Upper lobe of left lung (tissue), 6 donors: ENCODE results near the gene TSHZ2. TPM values are rescaled to one million over a fixed set of nuclear protein-coding genes. Genes with fewer than 3 reads are reported as not detected.

ENCODE experiments used
- ATAC-seq, 2 donors: fragments of 200-7000 bp; cut with Tn5 transposase; one replicate each; pipeline ENCODE4 v1.9.1; 2022; ENCODE audit warnings: mild to moderate bottlenecking in 2 of 2, moderate library complexity in 2 of 2; ENCODE audit not compliant: low FRiP score in 2 of 2
- DNase-seq, 2 donors: peaks; one replicate each; pipeline ENCODE4 v3.0.0-alpha.2; 2019 to 2020
- H3K27ac ChIP-seq, 4 donors: fragments of 200-600 bp; sonication (generic); one replicate each; pipeline ENCODE4 v1.5.1; 2016 to 2019
- H3K27me3 ChIP-seq, 4 donors: fragments of 200-600 bp; sonication (generic); one replicate each; pipeline ENCODE4 v1.5.1; 2017 to 2019
- H3K36me3 ChIP-seq, 4 donors: fragments of 200-600 bp; sonication (generic); one replicate each; pipeline ENCODE4 v1.5.1; 2016 to 2019
- H3K4me1 ChIP-seq, 4 donors: fragments of 200-600 bp; sonication (generic); one replicate each; pipeline ENCODE4 v1.5.1; 2018 to 2019
- H3K4me3 ChIP-seq, 4 donors: fragments of 200-600 bp; sonication (generic); one replicate each; pipeline ENCODE4 v1.5.1; 2017 to 2019; ENCODE audit warnings: mild to moderate bottlenecking in 2 of 4, moderate library complexity in 1 of 4
- H3K9me3 ChIP-seq, 4 donors: fragments of 200-600 bp; sonication (generic); one replicate each; pipeline ENCODE4 v1.5.1; 2018 to 2019
- EP300 ChIP-seq, 4 donors: sonication (generic); formaldehyde crosslinking; IDR thresholded peaks; one replicate each; pipeline ENCODE4 v1.5.1; 2017; ENCODE audit warnings: antibody characterized with exemption in 4 of 4, control low read depth in 2 of 4
- POLR2A ChIP-seq, 4 donors: fragments of 450-650 bp; IDR thresholded peaks; one replicate each; pipeline ENCODE4 v1.5.1; 2016 to 2017; ENCODE audit warnings: antibody characterized with exemption in 4 of 4, mild to moderate bottlenecking in 2 of 4
- POLR2AphosphoS5 ChIP-seq, 2 donors: sonication (generic); formaldehyde crosslinking; IDR thresholded peaks; one replicate each; pipeline ENCODE4 v1.5.1; 2017; ENCODE audit warnings: antibody characterized with exemption in 2 of 2
- WGBS, 2 donors: methylation state at CpG; one replicate each; pipeline ENCODE4 v1.1.5; 2017 to 2018; 5-methylcytosine and 5-hydroxymethylcytosine counted together
- total RNA-seq, 6 donors: library from RNA; depleted of rRNA in 4 of 6; stranded (reverse); fragments of >200 nt in 4 of 6; gene quantifications; one replicate each; pipeline versions ENCODE4 v1.1.0 to v1.2.1, GENCODE V29; 2016 to 2021
- TF ChIP-seq, protein P1 (sequence below), 6 experiments: fragments of 450-650 bp in 4 of 6; fragments of 200-600 bp in 2 of 6; sonication (generic) in 2 of 6; IDR thresholded peaks; one replicate each; pipeline ENCODE4 v1.5.1; 2016 to 2019; ENCODE audit warnings: antibody characterized with exemption in 6 of 6
- donor health status: DM: no; HTN: no; CAD: no; lungs with moderate emphysema.
- donor health status: DM: no; HTN: yes; CAD: no; lungs with severe emphysema.

Gene TSHZ2
- total RNA-seq, 6 donors from 2014 or later, result 1.8 to 10.0 (median 3.2) TPM

DNA sequence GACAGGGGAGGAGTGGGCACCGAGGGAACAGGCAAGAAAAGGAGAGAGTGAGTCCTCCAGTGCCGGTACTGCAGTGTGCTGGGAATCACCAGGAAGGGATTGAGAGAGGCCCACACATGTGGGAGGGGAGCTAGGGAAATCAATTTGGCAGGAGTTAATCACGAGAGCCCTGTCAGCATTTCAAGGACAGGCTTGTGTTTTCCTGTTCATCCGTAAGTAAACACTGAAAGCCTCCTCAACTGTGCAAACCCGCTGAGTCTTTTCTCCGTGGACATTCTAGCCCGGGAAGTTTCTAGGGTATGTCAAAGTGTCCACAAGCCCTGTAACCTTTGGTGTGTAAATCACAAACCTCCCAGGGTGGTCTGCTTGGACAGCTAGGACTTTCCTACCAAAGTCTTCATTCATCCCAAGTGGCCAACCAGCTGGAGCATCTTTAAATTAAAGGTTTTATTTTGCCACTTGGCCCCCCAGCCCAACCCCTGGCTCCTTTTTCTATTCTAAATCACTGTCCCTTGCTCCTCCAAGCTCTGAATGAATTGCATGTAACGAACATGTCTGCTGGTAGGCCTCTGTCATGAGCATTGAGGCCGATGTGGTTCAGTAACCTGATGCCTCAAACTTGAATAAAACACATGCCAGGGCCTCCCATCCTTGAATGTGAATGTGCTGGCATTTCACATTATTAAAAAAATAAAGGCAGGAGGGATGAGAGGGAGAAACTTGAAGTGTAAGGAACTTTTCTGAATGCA is 472.4 kb downstream of the TSHZ2 start:
- H3K27ac ChIP-seq, result no peak overlapping the region
- DNase-seq (no peak), ATAC-seq (peak in 1 of 2 donors; percentile 23)
- H3K27me3 ChIP-seq, result no peaks in the 10 kb centered on the region
- H3K9me3 ChIP-seq, result peaks cover 0 to 23% (median 5%) of the 10 kb centered on the region in 4 donors
- H3K4me3 ChIP-seq, result no peak overlapping the region
- H3K4me1 ChIP-seq, result peaks cover 0 to 7% (median 0%) of the 10 kb centered on the region in 4 donors
- no peaks in the 10 kb centered on the region for H3K36me3 ChIP-seq
- 55 to 57% methylated on average over 9 of the region's 9 CpGs for WGBS, 2 donors
- no peak for TF ChIP-seq POLR2A (IDR thresholded peaks at IDR 0.05)

GRCh38 chr20:53445321-53445731 is 473.2 kb downstream of the TSHZ2 start:
- Histone ChIP-seq H3K9me3 (peaks cover 0 to 26% (median 7%) of the 10 kb centered on the region in 4 donors), H3K36me3 (no peaks in the 10 kb centered on the region), H3K4me3 (no peak overlapping the region), H3K27ac (no peak overlapping the region), H3K4me1 (peaks cover 0 to 7% (median 0%) of the 10 kb centered on the region in 4 donors), H3K27me3 (no peaks in the 10 kb centered on the region)
- DNase-seq (no peak), ATAC-seq (peak in 1 of 2 donors; percentile 53)
- peak in 2 of 4 donors; percentile 10 to 46 for TF ChIP-seq EP300 (IDR thresholded peaks at IDR 0.05)
- TF ChIP-seq, protein P1, sequence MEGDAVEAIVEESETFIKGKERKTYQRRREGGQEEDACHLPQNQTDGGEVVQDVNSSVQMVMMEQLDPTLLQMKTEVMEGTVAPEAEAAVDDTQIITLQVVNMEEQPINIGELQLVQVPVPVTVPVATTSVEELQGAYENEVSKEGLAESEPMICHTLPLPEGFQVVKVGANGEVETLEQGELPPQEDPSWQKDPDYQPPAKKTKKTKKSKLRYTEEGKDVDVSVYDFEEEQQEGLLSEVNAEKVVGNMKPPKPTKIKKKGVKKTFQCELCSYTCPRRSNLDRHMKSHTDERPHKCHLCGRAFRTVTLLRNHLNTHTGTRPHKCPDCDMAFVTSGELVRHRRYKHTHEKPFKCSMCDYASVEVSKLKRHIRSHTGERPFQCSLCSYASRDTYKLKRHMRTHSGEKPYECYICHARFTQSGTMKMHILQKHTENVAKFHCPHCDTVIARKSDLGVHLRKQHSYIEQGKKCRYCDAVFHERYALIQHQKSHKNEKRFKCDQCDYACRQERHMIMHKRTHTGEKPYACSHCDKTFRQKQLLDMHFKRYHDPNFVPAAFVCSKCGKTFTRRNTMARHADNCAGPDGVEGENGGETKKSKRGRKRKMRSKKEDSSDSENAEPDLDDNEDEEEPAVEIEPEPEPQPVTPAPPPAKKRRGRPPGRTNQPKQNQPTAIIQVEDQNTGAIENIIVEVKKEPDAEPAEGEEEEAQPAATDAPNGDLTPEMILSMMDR (IDR thresholded peaks at IDR 0.05), result no peak
- TF ChIP-seq POLR2A (IDR thresholded peaks at IDR 0.05), result no peak
- no peak for TF ChIP-seq POLR2AphosphoS5 (IDR thresholded peaks at IDR 0.05)
- WGBS, 2 donors, result 47 to 56% methylated on average over 6 of the region's 6 CpGs

DNA sequence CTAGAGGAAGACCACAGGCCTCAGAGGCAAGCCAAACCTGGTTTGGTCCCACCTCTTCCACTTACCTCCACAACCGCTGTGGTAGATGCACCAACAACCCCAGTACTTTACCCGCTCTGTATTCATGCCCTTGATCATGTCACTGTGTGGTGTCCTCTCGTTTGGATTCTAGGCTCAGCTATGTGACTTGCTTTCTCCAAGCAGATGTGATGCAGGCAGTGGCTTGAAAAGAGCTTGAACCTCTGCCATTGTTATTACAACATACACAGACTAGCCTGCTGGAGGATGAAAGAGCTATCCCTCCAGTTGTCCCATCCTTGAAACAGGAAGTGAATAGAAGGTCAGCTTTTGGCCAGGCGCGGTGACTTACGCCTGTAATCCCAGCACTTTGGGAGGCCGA is 473.8 kb downstream of the TSHZ2 start:
- H3K27me3 ChIP-seq, result no peaks in the 10 kb centered on the region
- H3K36me3 ChIP-seq, result no peaks in the 10 kb centered on the region
- peaks cover 0 to 7% (median 0%) of the 10 kb centered on the region in 4 donors for H3K4me1 ChIP-seq
- DNase-seq (no peak), ATAC-seq (no peak)
- no peak for TF ChIP-seq POLR2A (IDR thresholded peaks at IDR 0.05)
- TF ChIP-seq, protein P1 (IDR thresholded peaks at IDR 0.05), result no peak
- TF ChIP-seq POLR2AphosphoS5 (IDR thresholded peaks at IDR 0.05), result no peak
- no peak for TF ChIP-seq EP300 (IDR thresholded peaks at IDR 0.05)
- H3K4me3 ChIP-seq, result no peak overlapping the region
- 89 to 90% methylated on average over 7 of the region's 7 CpGs for WGBS, 2 donors
- H3K27ac ChIP-seq, result no peak overlapping the region
- H3K9me3 ChIP-seq, result peaks cover 0 to 26% (median 7%) of the 10 kb centered on the region in 4 donors

GRCh38 chr20:53447316-53447715 is 475.2 kb downstream of the TSHZ2 start:
- Histone ChIP-seq H3K36me3 (no peaks in the 10 kb centered on the region), H3K9me3 (peaks cover 0 to 26% (median 7%) of the 10 kb centered on the region in 4 donors), H3K4me3 (no peak overlapping the region), H3K27ac (no peak overlapping the region), H3K27me3 (no peaks in the 10 kb centered on the region), H3K4me1 (peaks cover 0 to 7% (median 0%) of the 10 kb centered on the region in 4 donors)
- WGBS, 2 donors, result 56 to 60% methylated on average over 3 of the region's 3 CpGs
- ATAC-seq, result no peak
- no peak for DNase-seq
- TF ChIP-seq EP300 (IDR thresholded peaks at IDR 0.05), result no peak
- no peak for TF ChIP-seq POLR2A (IDR thresholded peaks at IDR 0.05)
- TF ChIP-seq, protein P1 (IDR thresholded peaks at IDR 0.05), result no peak
- no peak for TF ChIP-seq POLR2AphosphoS5 (IDR thresholded peaks at IDR 0.05)

GRCh38 chr20:53448426-53448825 is 476.3 kb downstream of the TSHZ2 start:
- no peaks in the 10 kb centered on the region for H3K27me3 ChIP-seq
- H3K4me1 ChIP-seq, result peaks cover 0 to 7% (median 0%) of the 10 kb centered on the region in 4 donors
- no peak for ATAC-seq
- DNase-seq, result no peak
- H3K36me3 ChIP-seq, result no peaks in the 10 kb centered on the region
- H3K27ac ChIP-seq, result no peak overlapping the region
- peaks cover 0 to 26% (median 7%) of the 10 kb centered on the region in 4 donors for H3K9me3 ChIP-seq
- H3K4me3 ChIP-seq, result no peak overlapping the region
- TF ChIP-seq EP300 (IDR thresholded peaks at IDR 0.05) (no peak), POLR2A (IDR thresholded peaks at IDR 0.05) (no peak), POLR2AphosphoS5 (IDR thresholded peaks at IDR 0.05) (no peak)
- TF ChIP-seq, protein P1 (IDR thresholded peaks at IDR 0.05), result no peak
- 78 to 100% methylated on average over 1 of the region's 1 CpG for WGBS, 2 donors
